ENCODE data around the gene FLOT2. TPM values are rescaled to one million over a fixed set of nuclear protein-coding genes. Genes with fewer than 3 reads are reported as not detected.

The FLOT2 gene
- total and polyA plus RNA-seq, 2 of the 8 experiments (the other 6 are each of a cell fraction or from before 2014, with no cell fraction given) = 116 to 189 TPM

- Histone ChIP-seq H2BK5ac (ENCODE audit: low read depth, low read length) (no peak overlapping the region), H3K4me1 (replicated peaks in 1 of 4; ENCODE audit: control insufficient read depth in 3 of 4, insufficient read depth in 4 of 4, low read length in 3 of 4) (peaks cover 2 to 22% (median 8%) of the 10 kb centered on the region in 4 experiments), H3K36me3 (ENCODE audit: control insufficient read depth in 2 of 4, insufficient read depth in 4 of 4, low read length in 3 of 4) (no peaks in the 10 kb centered on the region; a peak in 1 of 8 replicates), H3K14ac (ENCODE audit: insufficient read length) (no peak overlapping the region), H3K79me1 (ENCODE audit: low read depth, low read length) (peaks cover 8% of the 10 kb centered on the region), H3K9ac (replicated peaks in 1 of 4; ENCODE audit: extremely low read depth in 1 of 4, low read depth in 3 of 4, low read length in 3 of 4) (no peak overlapping the region), H2BK15ac (ENCODE audit: low read length) (no peak overlapping the region), H3K4ac (replicated peaks; ENCODE audit: insufficient read length, low read depth, low read length) (no peak overlapping the region), H4K5ac (ENCODE audit: insufficient read length, low read depth, low read length) (no peak overlapping the region), H3K27me3 (replicated peaks in 1 of 4; ENCODE audit: control insufficient read depth in 3 of 4, extremely low read depth in 1 of 4, insufficient read depth in 3 of 4, low read length in 3 of 4) (no peaks in the 10 kb centered on the region), H4K91ac (replicated peaks; ENCODE audit: insufficient read length, low read length) (no peak overlapping the region), H4K8ac (ENCODE audit: extremely low read depth, insufficient read depth, low read length) (no peak overlapping the region; the same call in 1 of the 2 replicates), H3K4me3 (ENCODE audit: extremely low read depth in 1 of 4, insufficient read depth in 2 of 4, low read depth in 3 of 4, low read length in 4 of 4) (no peak overlapping the region), H2BK120ac (replicated peaks; ENCODE audit: low read depth, low read length) (no peak overlapping the region), H2BK20ac (ENCODE audit: low read length) (no peak overlapping the region), H2AFZ (ENCODE audit: low read length) (no peak overlapping the region), H3K79me2 (ENCODE audit: control insufficient read depth in 1 of 2, insufficient read depth in 2 of 2, low read length in 2 of 2) (peaks cover 4 to 21% of the 10 kb centered on the region in 2 experiments), H3K23ac (ENCODE audit: insufficient read length) (no peak overlapping the region), H3K4me2 (ENCODE audit: insufficient read depth in 1 of 2, low read depth in 2 of 2, low read length in 2 of 2) (no peak overlapping the region; a peak in 1 of 4 replicates), H2BK12ac (ENCODE audit: low read depth, low read length) (no peak overlapping the region), H3K27ac (ENCODE audit: low read depth, low read length) (no peak overlapping the region), H4K20me1 (replicated peaks in 1 of 2; ENCODE audit: control insufficient read depth in 1 of 2, insufficient read depth in 2 of 2, low read length in 2 of 2) (peaks cover 0 to 2% of the 10 kb centered on the region in 2 experiments), H3K9me3 (ENCODE audit: insufficient read depth in 2 of 2, low read depth in 1 of 2, low read length in 1 of 2) (no peaks in the 10 kb centered on the region), H3K18ac (ENCODE audit: extremely low read depth, low read length) (no peak overlapping the region), H3K23me2 (ENCODE audit: low read depth, low read length) (peaks cover 10% of the 10 kb centered on the region; the same call in 1 of the 2 replicates), H2AK5ac (ENCODE audit: low read depth, low read length) (no peak overlapping the region; the same call in 1 of the 2 replicates), H3K56ac (replicated peaks; ENCODE audit: insufficient read length, low read depth, low read length) (no peak overlapping the region)
- no peak for DNase-seq (ENCODE audit: low read depth in 1 of 2, low spot score in 2 of 2)
- FAIRE-seq = no peak
- POLR2A ChIA-PET (ENCODE audit: partially characterized antibody) = interaction anchor here (0.9 to 5.2 kb wide), 17 partner anchors 8 to 178 kb away, joined by 3 to 51 read pairs (median 8); partner anchors contain the start of genes RPL23A and TLCD1
- TF ChIP-seq CREB1 (IDR thresholded peaks at IDR 0.05) = no peak
- TF ChIP-seq BACH1 (IDR thresholded peaks at IDR 0.05; ENCODE audit: low read length) = no peak
- TF ChIP-seq NRF1 (IDR thresholded peaks at IDR 0.05; ENCODE audit: low read depth, low read length) = no peak
- no peak for TF ChIP-seq HDAC6 (IDR thresholded peaks at IDR 0.05; ENCODE audit: low read depth, low read length)
- no peak for TF ChIP-seq SAP30 (IDR thresholded peaks at IDR 0.05; ENCODE audit: insufficient read depth, insufficient replicate concordance, low read length)
- no peak for TF ChIP-seq CBX5 (IDR thresholded peaks at IDR 0.05; ENCODE audit: low read depth, low read length)
- no peak for TF ChIP-seq EZH2 (IDR thresholded peaks at IDR 0.05; ENCODE audit: low read depth, low read length, severe bottlenecking)
- no peak for TF ChIP-seq SRF (IDR thresholded peaks at IDR 0.05; ENCODE audit: low read depth, low read length)
- TF ChIP-seq ASH2L (IDR thresholded peaks at IDR 0.05; ENCODE audit: low read length) = no peak
- TF ChIP-seq, protein P1, sequence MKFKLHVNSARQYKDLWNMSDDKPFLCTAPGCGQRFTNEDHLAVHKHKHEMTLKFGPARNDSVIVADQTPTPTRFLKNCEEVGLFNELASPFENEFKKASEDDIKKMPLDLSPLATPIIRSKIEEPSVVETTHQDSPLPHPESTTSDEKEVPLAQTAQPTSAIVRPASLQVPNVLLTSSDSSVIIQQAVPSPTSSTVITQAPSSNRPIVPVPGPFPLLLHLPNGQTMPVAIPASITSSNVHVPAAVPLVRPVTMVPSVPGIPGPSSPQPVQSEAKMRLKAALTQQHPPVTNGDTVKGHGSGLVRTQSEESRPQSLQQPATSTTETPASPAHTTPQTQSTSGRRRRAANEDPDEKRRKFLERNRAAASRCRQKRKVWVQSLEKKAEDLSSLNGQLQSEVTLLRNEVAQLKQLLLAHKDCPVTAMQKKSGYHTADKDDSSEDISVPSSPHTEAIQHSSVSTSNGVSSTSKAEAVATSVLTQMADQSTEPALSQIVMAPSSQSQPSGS (IDR thresholded peaks at IDR 0.05; ENCODE audit: low read length) = no peak
- TF ChIP-seq JUND (IDR thresholded peaks at IDR 0.05; ENCODE audit: low read length) = no peak
- no peak for TF ChIP-seq POLR2A (IDR thresholded peaks at IDR 0.05; ENCODE audit: control extremely low read depth in 1 of 2, low read depth in 2 of 2, low read length in 2 of 2)
- no peak for TF ChIP-seq SIRT6 (IDR thresholded peaks at IDR 0.05; ENCODE audit: low read length)
- CTCF ChIA-PET (ENCODE audit: partially characterized antibody) = interaction anchor here (0.6 to 7.3 kb wide), 18 partner anchors 11 to 219 kb away, joined by 3 to 47 read pairs (median 4); partner anchors contain the start of genes NEK8 and TLCD1
- 89% methylated on average over 11 of the region's 12 CpGs; no CpG with 5 or more reads in 1 of the 2 experiments for WGBS, 2 experiments (ENCODE audit: extremely low coverage in 1 of 2, insufficient coverage in 1 of 2, insufficient read length in 1 of 2, insufficient replicate concordance in 2 of 2, low coverage in 1 of 2, low lambda C conversion rate in 2 of 2, missing lambda C conversion rate in 1 of 2)
Observed at GRCh38 chr17:28898527-28898955, 1.0 kb upstream of the FLOT2 start.

All from H1 (cell line).